Panc1 (cell line): Measurements from ENCODE around the gene RBMS1. TPM values are rescaled to one million over a fixed set of nuclear protein-coding genes. Genes with fewer than 3 reads are reported as not detected.

ENCODE experiments used
- ATAC-seq: fragments of 200-7000 bp; cut with Tn5 transposase; 2 replicates; pipeline ENCODE4 v1.9.1; 2020; ENCODE audit warnings: mild to moderate bottlenecking, moderate library complexity
- BruUV-seq: library from RNA; stranded (reverse); fragments of 400-500 nt; replicated peaks from 2 replicates; lab custom pipeline; 2021; lab: Mats Ljungman, UMichigan
- CTCF ChIA-PET: fragments of 300-600 bp; sonication (Branson Sonifier 250); formaldehyde crosslinking; loops from one replicate; lab custom pipeline; 2022; ENCODE audit warnings: antibody characterized with exemption; lab: Charles Lee
- POLR2A ChIA-PET: fragments of 300-600 bp; sonication (Branson Sonifier 250); formaldehyde crosslinking; loops from one replicate; lab custom pipeline; 2022; ENCODE audit warnings: antibody characterized with exemption; lab: Charles Lee
- DNase-seq: peaks from one replicate; pipeline ENCODE4 v3.0.0-alpha.2; 2010; ENCODE audit warnings: low read depth, low spot score
- H3K27ac ChIP-seq: 2 replicates; pipeline ENCODE4 v1.5.1; 2011; ENCODE audit warnings: mild to moderate bottlenecking, low read length, inconsistent platforms
- H3K27me3 ChIP-seq: fragments of 200-500 bp; sonication (Bioruptor generic); 2 replicates; pipeline ENCODE4 v1.6.0; 2014; ENCODE audit warnings: low read length, inconsistent platforms; ENCODE audit not compliant: control insufficient read depth, insufficient read depth
- H3K36me3 ChIP-seq: fragments of 200-500 bp; sonication (Bioruptor generic); 2 replicates; pipeline ENCODE4 v1.5.1; 2014; ENCODE audit warnings: inconsistent platforms, mild to moderate bottlenecking, low read length, moderate library complexity; ENCODE audit not compliant: control insufficient read depth, insufficient read depth
- H3K4me1 ChIP-seq: 2 replicates; pipeline ENCODE4 v1.5.1; 2011; ENCODE audit warnings: inconsistent platforms, mild to moderate bottlenecking, low read length, moderate library complexity; ENCODE audit not compliant: control insufficient read depth, insufficient read depth
- H3K4me3 ChIP-seq, 2 experiments: 2 replicates each; pipeline ENCODE4 v1.5.1; 2011 to 2012; ENCODE audit warnings: low read depth in 2 of 2, low read length in 2 of 2, mild to moderate bottlenecking in 2 of 2, inconsistent platforms in 1 of 2, moderate library complexity in 1 of 2
- H3K9me3 ChIP-seq: fragments of 200-500 bp; sonication (Bioruptor generic); 2 replicates; pipeline ENCODE4 v1.5.1; 2014; ENCODE audit warnings: low read depth, mild to moderate bottlenecking, inconsistent platforms, low read length, moderate library complexity; ENCODE audit not compliant: control insufficient read depth, insufficient read depth
- CTCF ChIP-seq: fragments of 450-650 bp; IDR thresholded peaks from 2 replicates; pipeline ENCODE4 v1.5.1; 2017; ENCODE audit warnings: mild to moderate bottlenecking
- POLR2AphosphoS5 ChIP-seq: IDR thresholded peaks from 2 replicates; pipeline ENCODE4 v1.6.1; 2012; ENCODE audit warnings: mild to moderate bottlenecking, low read depth, low read length, moderate library complexity
- REST ChIP-seq, 2 experiments: IDR thresholded peaks; 2 replicates each; pipeline ENCODE4 v1.6.1; 2011 to 2012; ENCODE audit warnings: low read depth in 2 of 2, control low read depth in 1 of 2, low read length in 1 of 2, mild to moderate bottlenecking in 1 of 2, moderate library complexity in 1 of 2; ENCODE audit not compliant: insufficient read depth in 1 of 2
- SIN3A ChIP-seq: IDR thresholded peaks from 2 replicates; pipeline ENCODE4 v1.6.1; 2012; ENCODE audit warnings: low read depth, mild to moderate bottlenecking, low read length, moderate library complexity, borderline replicate concordance; ENCODE audit not compliant: insufficient read depth
- TCF7L2 ChIP-seq: IDR thresholded peaks from 2 replicates; pipeline ENCODE4 v1.6.1; 2011; ENCODE audit warnings: mild to moderate bottlenecking, low read depth, low read length, inconsistent platforms
- in situ Hi-C: cut with HindIII; loops from 2 replicates; pipeline ENCODE4 v1.10.0; 2016; ENCODE audit warnings: low sequenced_read_pairs, low pct_unique_long_range_greater_than_20kb
- intact Hi-C: fragments of 100-400 bp; cut with micrococcal nuclease; formaldehyde crosslinking; loops from one replicate; pipeline ENCODE4 v1.10.0; 2022; ENCODE audit not compliant: unreplicated experiment
- total RNA-seq: library from RNA; stranded (reverse); gene quantifications from one replicate; pipeline ENCODE4 v1.2.1, GENCODE V29; 2021; ENCODE audit not compliant: unreplicated experiment

The RBMS1 gene
- total RNA-seq, 1 experiment from 2014 or later = 67.0 TPM

GRCh38 chr2:160321006-160321405 is 172.6 kb downstream of the RBMS1 start:
- ChIA-PET CTCF (interaction anchor here (0.6 kb wide), 1 partner anchor 18 kb away, joined by 3 read pairs; no protein-coding TSS in a partner anchor), POLR2A (no interaction called here)
- no peaks in the 10 kb centered on the region for H3K27me3 ChIP-seq
- no peak overlapping the region for H3K4me3 ChIP-seq
- no peaks in the 10 kb centered on the region for H3K9me3 ChIP-seq
- intact Hi-C loops = loop anchor here (10.0 kb wide), 1 partner anchor 674 kb away; no protein-coding TSS in a partner anchor
- TF ChIP-seq TCF7L2 = no peak
- TF ChIP-seq SIN3A = no peak
- TF ChIP-seq POLR2AphosphoS5 = no peak
- no peak for TF ChIP-seq REST (IDR thresholded peaks at IDR 0.05; ENCODE audit: insufficient read depth in 1 of 2, low read depth in 2 of 2, low read length in 1 of 2)
- no peak for TF ChIP-seq CTCF
- H3K27ac ChIP-seq = no peak overlapping the region
- no peaks in the 10 kb centered on the region for H3K36me3 ChIP-seq
- no peak for DNase-seq
- in situ Hi-C loops = no loop called here
- no TSS peak for BruUV-seq
- H3K4me1 ChIP-seq = no peaks in the 10 kb centered on the region
- ATAC-seq = no peak

GRCh38 chr2:160319700-160320099 is 173.9 kb downstream of the RBMS1 start:
- Histone ChIP-seq H3K27me3 (no peaks in the 10 kb centered on the region), H3K27ac (no peak overlapping the region), H3K4me3 (no peak overlapping the region), H3K36me3 (no peaks in the 10 kb centered on the region), H3K9me3 (no peaks in the 10 kb centered on the region), H3K4me1 (no peaks in the 10 kb centered on the region)
- ATAC-seq = no peak
- BruUV-seq = no TSS peak
- POLR2A ChIA-PET = no interaction called here
- no peak for DNase-seq
- CTCF ChIA-PET = no interaction called here
- intact Hi-C loops = loop anchor here (5.0 to 10.0 kb wide), 2 partner anchors 653 to 675 kb away; no protein-coding TSS in a partner anchor
- in situ Hi-C loops = no loop called here
- TF ChIP-seq REST (IDR thresholded peaks at IDR 0.05; ENCODE audit: insufficient read depth in 1 of 2, low read depth in 2 of 2, low read length in 1 of 2) = no peak
- TF ChIP-seq CTCF = no peak
- no peak for TF ChIP-seq POLR2AphosphoS5
- TF ChIP-seq TCF7L2 = no peak
- TF ChIP-seq SIN3A = no peak
